ENCODE results near the gene OSBPL10. TPM values are rescaled to one million over a fixed set of nuclear protein-coding genes. Genes with fewer than 3 reads are reported as not detected.

OSBPL10 gene
- total and polyA plus RNA-seq, 2 of the 8 experiments (the other 6 are each of a cell fraction or from before 2014, with no cell fraction given): 26.2 to 86.7 TPM

DNA sequence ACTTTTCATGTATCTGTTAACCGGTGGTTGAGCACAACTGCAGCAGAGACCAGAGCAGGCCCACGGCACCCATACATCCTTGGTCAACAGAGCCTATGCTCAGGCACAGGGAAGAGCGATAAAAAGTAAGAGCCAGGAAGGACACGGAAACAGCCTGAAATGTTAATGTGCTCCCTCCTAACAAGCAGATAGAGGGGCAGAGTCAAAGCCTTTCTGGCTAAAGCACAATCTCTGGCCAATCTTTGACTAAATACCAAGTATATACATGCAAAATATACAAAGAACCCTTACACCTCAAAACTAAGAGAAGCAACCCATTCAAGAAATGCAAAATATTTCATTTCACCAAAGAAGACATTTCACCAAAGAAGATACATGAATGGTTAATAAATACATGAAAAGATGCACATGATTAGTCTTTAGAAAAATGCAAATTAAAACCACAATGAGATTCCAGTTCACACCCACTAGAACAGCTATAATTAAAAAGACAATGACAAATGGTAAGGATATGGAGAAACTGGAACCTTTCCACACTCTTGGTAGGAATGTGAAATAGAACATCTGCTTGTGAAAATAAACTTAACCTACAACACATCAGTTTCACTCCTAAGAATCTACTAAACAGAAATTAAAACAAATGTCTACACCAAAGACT lies 88.0 kb downstream of the OSBPL10 start:
- H3K56ac ChIP-seq (replicated peaks; ENCODE audit: insufficient read length, low read depth, low read length): no peak overlapping the region
- no peak overlapping the region for H2BK20ac ChIP-seq (ENCODE audit: low read length)
- no peaks in the 10 kb centered on the region for H3K23me2 ChIP-seq (ENCODE audit: low read depth, low read length)
- H3K23ac ChIP-seq (ENCODE audit: insufficient read length): no peak overlapping the region
- H4K8ac ChIP-seq (ENCODE audit: extremely low read depth, insufficient read depth, low read length): no peak overlapping the region
- ChIA-PET CTCF (ENCODE audit: partially characterized antibody) (no interaction called here), POLR2A (ENCODE audit: partially characterized antibody) (no interaction called here)
- H3K18ac ChIP-seq (ENCODE audit: extremely low read depth, low read length): peak overlapping the region; percentile 72; the same call in 1 of the 2 replicates
- H3K9ac ChIP-seq (replicated peaks in 1 of 4; ENCODE audit: extremely low read depth in 1 of 4, low read depth in 3 of 4, low read length in 3 of 4): no peak overlapping the region
- no peak overlapping the region for H3K14ac ChIP-seq (ENCODE audit: insufficient read length)
- peak overlapping the region; percentile 6 to 9; a peak in 1 of 4 replicates for H3K4me2 ChIP-seq (ENCODE audit: insufficient read depth in 1 of 2, low read depth in 2 of 2, low read length in 2 of 2)
- H3K27ac ChIP-seq (ENCODE audit: low read depth, low read length): no peak overlapping the region
- no peaks in the 10 kb centered on the region for H4K20me1 ChIP-seq (replicated peaks in 1 of 2; ENCODE audit: control insufficient read depth in 1 of 2, insufficient read depth in 2 of 2, low read length in 2 of 2)
- WGBS, 2 experiments (ENCODE audit: extremely low coverage in 1 of 2, insufficient coverage in 1 of 2, insufficient read length in 1 of 2, insufficient replicate concordance in 2 of 2, low coverage in 1 of 2, low lambda C conversion rate in 2 of 2, missing lambda C conversion rate in 1 of 2): 76% methylated on average over 4 of the region's 4 CpGs; no CpG with 5 or more reads in 1 of the 2 experiments
- no peak overlapping the region for H2BK12ac ChIP-seq (ENCODE audit: low read depth, low read length)
- H4K91ac ChIP-seq (replicated peaks; ENCODE audit: insufficient read length, low read length): no peak overlapping the region
- H3K27me3 ChIP-seq (replicated peaks in 1 of 4; ENCODE audit: control insufficient read depth in 3 of 4, extremely low read depth in 1 of 4, insufficient read depth in 3 of 4, low read length in 3 of 4): no peaks in the 10 kb centered on the region
- H2BK5ac ChIP-seq (ENCODE audit: low read depth, low read length): peak overlapping the region; percentile 64; the same call in 1 of the 2 replicates
- 0 out of 2 replicates have a peak overlapping the region, but pooled peaks have one; percentile 67 for H2AK5ac ChIP-seq (ENCODE audit: low read depth, low read length)
- H3K79me1 ChIP-seq (ENCODE audit: low read depth, low read length): peaks cover 15% of the 10 kb centered on the region
- no peak for DNase-seq (ENCODE audit: low read depth in 1 of 2, low spot score in 2 of 2)
- no peak overlapping the region for H2BK15ac ChIP-seq (ENCODE audit: low read length)
- H4K5ac ChIP-seq (ENCODE audit: insufficient read length, low read depth, low read length): no peak overlapping the region
- peaks cover 5 to 90% of the 10 kb centered on the region in 2 experiments; a peak in 3 of 4 replicates for H3K79me2 ChIP-seq (ENCODE audit: control insufficient read depth in 1 of 2, insufficient read depth in 2 of 2, low read length in 2 of 2)
- FAIRE-seq: peak; percentile 28
- H3K4ac ChIP-seq (replicated peaks; ENCODE audit: insufficient read length, low read depth, low read length): no peak overlapping the region
- no peaks in the 10 kb centered on the region for H3K36me3 ChIP-seq (ENCODE audit: control insufficient read depth in 2 of 4, insufficient read depth in 4 of 4, low read length in 3 of 4)
- H3K4me3 ChIP-seq (ENCODE audit: extremely low read depth in 1 of 4, insufficient read depth in 2 of 4, low read depth in 3 of 4, low read length in 4 of 4): no peak overlapping the region
- TF ChIP-seq TCF12 (IDR thresholded peaks at IDR 0.05; ENCODE audit: low read depth, low read length) (no peak), TBP (IDR thresholded peaks at IDR 0.05; ENCODE audit: low read depth, low read length) (no peak), POLR2A (IDR thresholded peaks at IDR 0.05; ENCODE audit: control extremely low read depth in 1 of 2, low read depth in 2 of 2, low read length in 2 of 2) (no peak), RBBP5 (IDR thresholded peaks at IDR 0.05; ENCODE audit: borderline replicate concordance, low read depth, low read length) (no peak), GABPA (IDR thresholded peaks at IDR 0.05; ENCODE audit: borderline replicate concordance, insufficient read depth, low read length) (no peak)
- TF ChIP-seq, protein P1, sequence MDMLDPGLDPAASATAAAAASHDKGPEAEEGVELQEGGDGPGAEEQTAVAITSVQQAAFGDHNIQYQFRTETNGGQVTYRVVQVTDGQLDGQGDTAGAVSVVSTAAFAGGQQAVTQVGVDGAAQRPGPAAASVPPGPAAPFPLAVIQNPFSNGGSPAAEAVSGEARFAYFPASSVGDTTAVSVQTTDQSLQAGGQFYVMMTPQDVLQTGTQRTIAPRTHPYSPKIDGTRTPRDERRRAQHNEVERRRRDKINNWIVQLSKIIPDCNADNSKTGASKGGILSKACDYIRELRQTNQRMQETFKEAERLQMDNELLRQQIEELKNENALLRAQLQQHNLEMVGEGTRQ (IDR thresholded peaks at IDR 0.05; ENCODE audit: low read length): no peak
- no peak overlapping the region for H2AFZ ChIP-seq (ENCODE audit: low read length)
- H3K4me1 ChIP-seq (replicated peaks in 1 of 4; ENCODE audit: control insufficient read depth in 3 of 4, insufficient read depth in 4 of 4, low read length in 3 of 4): peaks cover 7 to 40% (median 23%) of the 10 kb centered on the region in 4 experiments
- no peak overlapping the region for H2BK120ac ChIP-seq (replicated peaks; ENCODE audit: low read depth, low read length)
- H3K9me3 ChIP-seq (ENCODE audit: insufficient read depth in 2 of 2, low read depth in 1 of 2, low read length in 1 of 2): no peaks in the 10 kb centered on the region
